HS-5 (cell line): Measurements from ENCODE around the gene SDCCAG8.

Experiments used
- DNase-seq: peaks from one replicate; pipeline ENCODE4 v3.0.0-alpha.2; 2012; ENCODE audit warnings: low read depth

Gene SDCCAG8

DNA sequence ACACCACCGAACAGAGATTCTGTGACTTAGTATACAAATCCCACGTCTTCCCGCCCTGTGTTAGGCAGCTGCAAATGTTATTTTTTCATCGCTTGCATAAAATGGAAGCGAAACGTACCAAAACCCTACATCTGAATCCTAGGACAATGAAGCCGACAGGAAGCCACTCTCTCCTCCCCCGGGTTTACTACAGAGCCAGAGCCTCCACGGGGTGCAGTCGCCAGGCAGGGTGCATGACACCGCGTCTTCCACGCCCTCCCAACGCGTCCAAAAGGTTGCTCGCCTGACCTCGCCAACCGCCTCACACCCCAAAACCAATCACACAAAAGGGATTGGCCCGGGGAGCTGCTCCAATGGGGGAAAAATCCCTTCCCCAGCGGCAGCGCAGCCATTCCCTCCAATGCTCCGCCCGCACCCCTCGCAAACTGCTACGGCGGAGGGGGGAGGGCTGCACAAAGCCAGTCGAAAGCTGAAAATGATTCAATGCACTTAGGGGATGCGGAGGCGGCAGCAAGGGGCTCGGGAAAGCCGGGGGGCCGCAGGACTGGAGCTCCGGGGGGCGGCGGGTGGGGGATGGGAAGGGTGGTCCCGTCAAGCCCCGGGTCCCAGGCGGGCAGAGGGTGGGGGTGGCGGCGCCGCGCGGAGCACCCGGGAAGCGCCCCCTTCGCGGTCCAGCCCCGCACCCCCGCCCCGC lies 1.5 kb upstream of the SDCCAG8 start:
- DNase-seq: no peak

DNA sequence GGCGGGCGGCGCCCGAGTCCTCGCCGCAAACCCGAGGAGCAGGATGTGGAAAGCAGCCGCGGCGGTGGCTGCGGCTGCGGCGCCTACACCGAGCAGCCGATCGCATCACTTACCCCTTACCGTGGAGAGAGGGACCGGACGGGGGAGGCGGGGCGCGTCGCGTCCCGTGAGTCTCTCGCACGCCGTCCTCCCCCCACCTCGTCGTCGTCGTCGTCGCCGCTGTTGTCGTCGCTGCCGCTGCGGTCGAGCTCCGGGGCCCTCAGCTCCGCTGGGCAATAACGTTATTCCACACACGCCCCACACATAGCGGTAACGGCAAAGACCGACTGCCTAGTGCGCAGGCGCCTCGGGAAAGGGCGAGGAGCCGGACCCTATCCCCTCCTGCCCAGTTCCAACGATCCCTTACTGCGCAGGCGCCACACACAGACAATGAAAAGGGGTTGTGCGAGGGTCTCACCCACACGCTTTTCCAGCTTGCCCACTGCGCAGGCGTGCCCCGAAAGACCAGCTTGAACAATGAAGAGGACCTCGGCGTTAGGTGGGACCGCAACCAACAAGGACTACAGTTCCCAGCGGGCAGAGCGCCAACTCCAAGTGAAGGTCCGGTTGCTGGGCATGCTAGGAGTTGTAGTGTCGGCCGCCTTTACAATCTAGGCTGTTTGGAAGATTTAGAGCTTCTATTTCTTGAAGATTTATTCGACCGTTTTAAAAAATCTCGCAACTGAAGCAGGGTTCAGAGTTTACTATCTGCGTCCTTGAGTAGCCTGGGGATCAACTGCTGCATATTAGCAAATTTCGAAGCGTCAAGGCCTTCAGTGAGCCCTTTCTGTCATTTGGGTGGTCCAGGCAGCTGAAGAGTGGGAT lies 682 bp upstream of the SDCCAG8 start, which contains the start of gene CEP170:
Gene CEP170, minus strand, starts transcription at position 355 of the 864 bp plus-strand sequence. CDS start 30,001 bp downstream, outside the sequence.
- DNase-seq: peak; percentile 90

DNA sequence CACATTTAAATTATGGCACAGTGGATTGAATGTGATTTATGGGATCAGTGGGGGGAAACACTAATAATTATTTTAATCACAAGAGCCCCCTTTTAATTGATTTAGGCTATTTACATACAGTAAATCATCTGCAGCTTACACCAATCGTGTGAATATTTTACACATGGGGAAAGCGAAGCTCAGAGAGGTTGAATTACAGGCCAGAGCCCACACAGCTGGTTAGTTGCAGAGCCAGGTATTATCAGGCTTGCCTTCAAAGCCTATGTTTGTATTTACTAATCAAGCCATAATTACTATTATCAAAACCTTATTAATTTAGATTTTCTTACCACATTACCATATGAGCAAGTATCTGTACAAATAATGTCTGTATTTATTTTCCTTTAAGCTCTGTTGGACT lies 749 bp downstream of the SDCCAG8 start:
- DNase-seq: no peak

DNA sequence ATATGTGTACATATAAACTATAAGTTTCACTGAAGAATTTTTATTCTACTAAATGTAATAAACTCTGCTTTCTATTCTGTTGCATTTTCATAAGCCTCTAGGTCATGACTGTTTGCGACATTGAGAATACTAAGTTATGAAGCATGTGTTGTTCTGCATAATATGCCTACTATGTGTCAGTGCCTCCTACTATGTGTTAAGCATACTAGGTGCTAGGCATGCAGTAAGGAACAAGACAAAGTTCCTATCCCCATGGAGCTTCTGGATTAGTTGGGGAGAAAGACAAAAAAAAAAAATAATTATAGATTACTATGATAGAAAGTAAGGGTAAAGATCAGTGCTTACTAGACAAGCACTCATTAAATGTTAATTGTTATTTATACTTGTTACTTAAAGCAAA lies 1.3 kb downstream of the SDCCAG8 start:
- DNase-seq: no peak

DNA sequence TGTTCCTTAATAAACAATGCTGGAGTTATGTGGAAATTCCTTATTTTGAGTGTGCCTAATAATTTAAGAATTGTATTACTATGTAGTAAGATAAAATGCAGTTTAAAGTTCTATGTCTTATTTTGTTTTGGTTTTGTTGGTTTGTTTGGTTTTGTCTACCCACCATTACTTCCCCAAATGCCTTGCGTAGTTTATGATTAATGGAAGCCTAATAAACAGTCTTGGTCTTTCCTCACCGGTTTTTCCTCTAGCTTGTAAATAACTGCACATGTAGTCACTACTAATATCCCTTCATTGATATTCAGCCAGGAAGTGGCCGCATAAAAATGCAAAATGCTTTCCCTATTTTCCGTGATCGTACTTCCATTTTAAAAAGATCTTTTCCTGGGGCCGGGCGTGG lies 2.9 kb downstream of the SDCCAG8 start:
- DNase-seq: no peak

DNA sequence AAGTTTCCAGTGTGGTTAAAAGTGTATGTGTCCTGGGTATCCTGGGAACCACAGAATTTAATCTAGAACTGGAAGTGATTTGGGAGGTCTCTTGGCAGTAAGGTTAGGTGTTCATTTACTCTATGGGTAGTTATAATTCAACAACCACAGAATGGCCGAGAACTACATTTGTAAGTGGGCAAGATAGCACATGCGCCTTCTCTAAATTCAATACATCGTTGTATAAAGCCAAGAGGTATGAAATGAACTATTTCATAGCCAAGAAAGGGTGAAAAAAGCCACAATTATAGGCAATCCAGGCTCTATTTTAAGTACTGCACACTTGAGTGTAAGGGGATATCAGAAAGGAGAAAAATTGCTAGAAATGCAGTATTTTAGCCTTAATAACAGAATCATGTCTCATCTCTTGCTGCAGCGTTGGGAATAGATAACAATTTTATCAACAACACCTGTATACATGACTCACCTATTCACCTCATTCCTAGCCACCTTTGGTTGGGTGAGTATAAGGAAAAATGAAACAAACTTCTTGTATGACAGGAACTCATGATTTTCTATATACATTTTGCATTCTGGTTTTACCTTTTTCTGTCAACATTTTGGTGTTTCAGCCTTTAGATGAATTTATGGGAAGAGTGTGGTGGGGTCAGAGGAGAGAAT lies 4.5 kb downstream of the SDCCAG8 start:
- DNase-seq: no peak

DNA sequence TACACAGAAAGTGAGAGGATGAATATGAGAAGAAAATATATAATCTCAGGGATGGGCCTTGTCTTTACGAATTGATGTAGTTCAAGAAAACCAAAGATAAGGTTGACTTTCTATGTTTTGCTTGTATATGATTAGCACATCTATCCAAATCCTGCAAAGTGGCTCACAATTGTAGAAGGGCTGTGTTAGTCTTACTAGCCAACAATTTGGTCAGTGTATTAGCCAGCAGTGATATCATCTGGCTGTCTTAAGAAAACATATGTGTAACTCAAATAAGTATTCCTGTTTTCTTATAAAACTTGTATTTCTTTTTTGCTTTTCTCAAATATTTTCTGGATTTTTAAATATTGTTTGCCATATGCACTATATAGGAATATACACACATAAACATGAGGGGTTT lies 5.5 kb downstream of the SDCCAG8 start:
- DNase-seq: no peak

DNA sequence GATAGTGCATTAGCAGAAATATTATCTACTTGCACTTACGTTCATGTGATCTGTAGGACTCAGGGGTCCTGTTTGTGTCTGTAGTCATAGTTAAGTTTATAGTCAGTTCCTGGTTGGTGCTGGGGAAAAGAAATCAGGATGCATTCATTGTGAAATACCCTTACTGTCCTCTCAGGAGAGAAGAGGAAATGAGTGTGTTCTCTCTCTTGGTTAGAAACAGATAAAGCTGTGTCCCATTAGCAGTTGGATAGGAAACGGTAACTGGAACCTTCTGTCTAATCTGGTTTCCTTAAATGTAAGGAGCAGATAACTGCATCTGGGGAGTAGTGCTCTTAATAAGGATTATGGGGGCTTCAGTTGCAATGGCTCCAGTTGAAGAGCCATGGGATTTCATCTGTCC lies 8.9 kb downstream of the SDCCAG8 start:
- DNase-seq: peak; percentile 89

DNA sequence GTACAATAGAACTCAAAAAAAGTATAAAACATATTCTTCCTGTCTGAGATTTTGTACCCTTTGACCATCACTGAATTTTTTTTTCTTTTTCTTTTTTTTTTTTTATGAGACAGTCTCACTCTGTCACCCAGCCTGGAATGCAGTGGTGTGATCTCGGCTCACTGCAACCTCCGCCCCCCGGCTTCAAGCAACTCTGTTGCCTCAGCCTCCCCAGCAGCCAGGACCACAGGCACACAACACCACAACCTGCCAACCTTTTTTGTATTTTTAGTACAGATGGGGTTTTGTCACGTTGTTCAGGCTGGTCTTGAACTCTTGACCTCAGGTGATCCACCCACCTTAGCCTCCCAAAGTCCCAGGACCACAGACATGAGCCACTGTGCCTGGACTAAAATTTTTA lies 10.4 kb downstream of the SDCCAG8 start:
- no peak for DNase-seq

DNA sequence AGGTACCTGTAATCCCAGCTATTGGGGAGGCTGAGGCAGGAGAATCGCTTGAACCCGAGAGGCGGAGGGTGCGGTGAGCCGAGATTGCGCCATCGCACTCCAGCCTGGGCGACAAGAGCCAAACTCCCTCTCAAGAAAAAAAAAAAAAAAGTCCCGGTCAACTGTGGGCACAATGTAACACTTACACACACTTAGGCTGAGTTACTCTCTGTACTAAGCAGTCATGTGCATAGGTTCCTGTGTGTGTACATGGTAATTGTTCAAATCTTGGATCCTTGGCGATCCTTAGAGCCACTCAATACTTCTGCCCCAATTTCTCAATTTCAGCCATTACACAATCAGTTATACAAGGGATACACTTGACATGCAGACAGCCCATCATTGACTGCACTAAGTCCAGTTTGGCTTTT lies 11.6 kb downstream of the SDCCAG8 start:
- no peak for DNase-seq

DNA sequence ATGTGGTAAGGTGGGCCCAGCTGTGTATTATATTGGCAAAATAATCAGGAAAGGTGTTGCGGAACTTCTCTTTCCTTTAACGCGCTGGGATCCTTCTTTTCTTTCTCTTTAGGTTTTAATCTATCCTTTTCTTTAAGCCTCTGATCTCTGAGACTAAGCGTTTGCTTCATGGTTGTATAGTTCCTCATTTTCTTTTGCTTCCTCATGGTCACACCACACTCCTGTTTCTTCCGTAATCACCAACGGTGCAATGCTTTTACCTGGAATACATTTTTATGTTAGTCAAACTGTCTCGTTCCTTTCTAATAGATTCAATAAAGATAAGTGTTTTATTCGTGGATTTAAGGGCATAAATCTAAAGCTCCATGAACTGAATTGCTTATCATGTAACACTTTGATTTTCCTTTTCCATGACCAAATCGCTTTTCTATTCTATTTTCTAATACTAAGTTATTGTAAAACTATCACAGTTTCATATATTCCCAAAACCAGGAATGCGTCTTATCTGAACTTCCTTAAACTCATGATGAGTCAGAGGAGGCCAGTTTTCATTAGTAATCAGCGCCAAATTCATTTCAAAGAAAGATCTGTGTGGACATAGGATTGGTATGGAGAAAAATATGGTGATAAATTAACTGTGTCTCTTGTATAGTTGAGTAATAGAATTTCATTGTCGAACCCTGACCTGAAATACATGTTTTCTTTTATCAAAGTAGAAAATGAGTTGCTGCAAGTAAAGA lies 12.2 kb downstream of the SDCCAG8 start:
- DNase-seq: peak; percentile 94

DNA sequence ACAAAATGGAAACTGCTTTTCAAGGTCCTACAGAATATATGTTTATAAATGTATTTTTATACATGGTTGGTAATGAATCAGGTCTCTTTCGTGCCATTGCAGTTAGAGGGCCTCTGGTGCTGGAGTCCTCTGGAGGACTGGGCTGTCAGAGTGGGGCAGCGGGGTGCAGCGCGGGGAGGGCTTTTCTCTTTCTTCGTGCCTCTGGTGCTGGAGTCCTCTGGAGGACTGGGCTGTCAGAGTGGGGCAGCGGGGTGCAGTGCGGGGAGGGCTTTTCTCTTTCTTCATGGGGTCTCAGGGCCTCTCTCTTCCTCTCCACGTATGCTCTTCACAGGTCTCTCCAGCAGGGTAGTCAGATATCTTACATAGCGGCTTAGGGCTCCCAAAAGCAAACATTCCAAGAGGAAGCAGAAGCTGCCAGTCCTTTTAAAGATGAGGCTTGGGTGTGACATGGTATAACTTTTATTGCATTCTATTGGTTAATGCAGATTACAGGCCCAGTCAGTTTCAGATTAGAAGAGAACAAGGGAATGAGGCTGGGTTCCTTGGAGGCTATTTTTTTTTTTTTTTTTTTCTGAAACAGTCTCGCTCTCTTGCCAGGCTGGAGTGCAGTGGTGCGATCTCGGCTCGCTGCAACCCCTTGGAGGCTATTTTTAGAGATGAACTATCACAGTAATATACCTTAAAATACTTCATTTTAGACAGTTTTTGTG lies 13.1 kb downstream of the SDCCAG8 start:
- DNase-seq: no peak

DNA sequence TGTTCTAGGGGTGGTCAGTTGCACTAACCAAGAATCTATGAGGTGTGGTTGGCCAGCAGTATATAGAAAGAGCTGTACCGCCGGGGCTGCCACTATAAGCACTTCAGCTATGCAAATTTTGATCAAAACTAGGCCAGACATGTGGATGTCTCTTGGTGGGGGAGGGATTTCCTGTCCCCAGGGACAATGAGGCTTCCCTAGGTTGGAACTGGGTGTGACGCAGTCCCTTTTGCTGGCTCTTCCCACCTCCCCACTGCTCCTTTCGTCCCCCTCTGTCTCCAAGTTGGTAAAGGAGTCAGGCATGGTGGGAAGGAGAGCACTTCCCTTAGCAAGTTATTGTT lies 13.6 kb downstream of the SDCCAG8 start:
- DNase-seq: no peak

DNA sequence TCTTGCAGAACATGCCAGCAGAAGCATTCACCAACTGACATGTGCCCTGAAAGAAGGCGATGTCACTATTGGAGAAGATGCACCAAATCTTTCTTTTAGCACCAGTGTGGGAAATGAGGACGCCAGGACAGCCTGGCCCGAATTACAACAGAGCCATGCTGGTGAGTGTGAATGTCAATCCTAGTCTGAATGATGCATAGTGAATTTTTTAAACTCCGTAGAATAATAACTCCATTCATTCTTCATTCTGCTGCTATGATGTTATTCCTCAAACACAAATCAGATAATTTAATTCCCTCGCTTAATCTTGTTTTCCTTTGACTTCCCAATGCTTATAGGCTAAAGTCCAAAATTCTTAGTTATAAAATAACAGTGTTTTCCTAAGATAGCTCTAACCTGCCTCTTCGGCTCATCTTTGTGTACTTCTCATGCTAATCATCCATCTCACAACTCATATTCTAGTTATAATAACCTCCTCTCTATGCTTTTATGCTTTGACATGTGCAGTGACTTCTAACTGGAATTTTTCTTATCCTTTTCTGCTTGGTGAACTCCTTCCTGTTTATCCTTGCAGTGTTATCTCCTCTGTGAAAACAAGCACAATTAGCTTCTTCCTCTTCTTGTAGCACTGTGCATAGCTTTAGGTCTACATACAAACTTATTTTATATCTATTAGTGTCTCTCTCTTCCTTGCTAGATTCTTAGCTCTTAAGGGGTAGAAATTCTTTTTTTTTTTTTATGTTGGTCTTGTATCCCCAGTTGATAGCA lies 14.4 kb downstream of the SDCCAG8 start:
- DNase-seq: no peak

DNA sequence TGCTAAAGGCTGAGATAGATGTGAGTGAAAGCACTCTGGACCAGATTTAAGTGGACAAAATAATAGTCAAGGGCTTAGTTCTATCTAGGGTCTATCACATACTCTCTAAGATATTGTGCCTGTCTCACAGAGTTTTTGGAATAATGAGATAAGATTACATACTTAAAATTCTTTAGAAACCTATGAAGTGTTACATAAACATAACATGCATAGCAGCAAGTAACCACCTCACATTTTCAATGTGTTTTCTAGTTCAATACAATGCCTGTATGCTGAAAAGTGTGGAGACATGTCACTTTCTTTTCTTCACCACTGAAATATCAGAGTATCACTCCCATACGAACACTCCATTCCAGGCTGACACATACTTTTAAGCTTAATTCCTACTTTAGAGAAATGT lies 16.2 kb downstream of the SDCCAG8 start:
- DNase-seq: no peak

DNA sequence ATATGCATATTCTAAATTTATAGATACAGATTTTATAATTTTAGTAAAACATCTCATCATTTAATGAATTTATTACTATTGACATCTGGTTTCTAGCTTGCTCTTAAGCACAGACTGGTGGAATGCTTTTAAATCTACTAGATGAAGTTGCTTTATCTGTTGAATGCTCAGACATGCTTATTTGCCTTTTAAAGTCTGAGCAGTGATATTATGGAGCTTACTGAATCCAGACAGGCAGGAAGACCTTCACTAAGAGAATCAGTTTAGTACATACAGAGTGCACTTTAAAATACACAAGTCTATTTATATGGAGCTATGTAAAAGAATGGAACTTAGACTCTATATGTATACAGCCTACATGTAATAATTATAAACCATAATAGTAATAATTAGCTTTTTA lies 16.6 kb downstream of the SDCCAG8 start:
- no peak for DNase-seq

DNA sequence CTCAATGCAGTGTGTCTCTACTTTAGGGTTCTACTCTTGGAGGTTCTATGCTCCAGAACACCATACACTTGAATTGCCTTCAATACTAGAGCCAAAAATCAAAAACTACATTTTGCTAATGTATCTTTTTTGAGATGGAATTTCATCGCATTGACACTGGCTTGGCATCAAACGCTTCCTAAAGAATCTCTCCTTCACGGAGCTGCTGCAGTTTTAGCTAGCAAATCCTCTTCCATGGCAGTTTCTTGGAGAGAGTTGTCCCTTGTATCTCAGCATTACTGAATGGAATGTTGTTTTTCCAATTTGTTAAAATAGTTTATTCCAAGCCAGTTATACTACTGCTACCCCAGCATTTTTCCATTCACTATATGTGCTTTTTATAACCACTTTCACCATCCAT lies 17.7 kb downstream of the SDCCAG8 start:
- DNase-seq: no peak

DNA sequence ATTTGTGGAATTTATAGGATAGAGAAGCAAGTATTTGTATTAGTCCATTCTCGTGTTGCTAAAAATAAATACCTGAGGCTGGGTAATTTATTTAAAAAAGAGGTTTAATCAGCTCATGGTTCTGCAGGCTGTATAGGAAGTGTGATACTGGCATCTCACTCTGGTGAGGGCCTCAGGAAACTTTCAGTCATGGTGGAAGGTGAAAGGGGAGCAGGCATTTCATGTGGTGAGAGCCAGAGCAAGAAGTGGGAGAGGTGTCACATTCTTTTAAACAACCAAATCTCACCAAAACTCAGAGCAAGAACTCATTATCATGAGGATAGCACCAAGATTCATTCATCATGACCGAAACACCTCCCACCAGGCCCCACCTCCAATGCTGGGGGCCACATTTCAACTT lies 18.1 kb downstream of the SDCCAG8 start:
- no peak for DNase-seq

DNA sequence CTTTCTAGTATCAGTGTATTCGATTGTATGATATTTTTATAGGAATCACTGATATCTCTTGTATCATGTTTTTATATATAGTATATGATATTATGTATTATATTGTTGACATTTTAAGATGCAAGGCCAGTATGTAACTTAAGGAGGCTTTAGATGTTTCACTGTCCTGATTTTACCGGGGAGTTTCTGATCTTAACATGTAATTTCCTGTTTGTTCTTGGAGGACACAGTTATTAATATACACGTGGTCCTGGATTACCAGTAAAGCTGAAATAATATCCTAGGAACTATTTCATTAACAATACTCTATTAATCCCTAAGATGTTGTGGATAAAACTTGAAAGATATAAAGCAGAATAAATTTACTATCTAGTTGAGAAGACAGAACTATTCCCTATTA lies 19.5 kb downstream of the SDCCAG8 start:
- no peak for DNase-seq

DNA sequence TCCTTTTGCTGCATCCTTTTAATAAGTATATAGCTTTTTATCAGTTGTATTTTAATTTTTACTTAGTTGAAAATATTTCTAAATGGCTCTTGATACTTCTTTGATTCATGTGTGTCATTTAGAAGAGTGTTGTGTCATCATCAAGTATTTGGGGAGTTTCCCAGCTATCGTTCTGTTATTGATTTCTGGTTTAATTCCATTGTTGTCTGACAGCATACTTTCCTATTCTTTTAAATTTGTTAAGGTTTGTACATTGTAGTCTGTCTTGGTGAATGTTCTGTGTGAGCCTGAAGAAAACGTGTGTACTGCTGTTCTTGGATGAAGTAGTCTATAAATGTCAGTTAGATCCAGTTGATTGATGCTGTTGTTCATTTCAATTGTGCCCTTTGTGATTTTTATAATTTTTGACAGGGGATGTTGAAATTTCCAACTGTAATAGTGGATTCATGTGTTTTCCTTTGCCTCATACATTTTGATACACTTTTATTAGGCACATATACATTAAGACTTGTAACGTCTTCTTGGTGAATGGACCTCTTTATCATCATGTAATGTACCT lies 24.8 kb downstream of the SDCCAG8 start:
- no peak for DNase-seq

DNA sequence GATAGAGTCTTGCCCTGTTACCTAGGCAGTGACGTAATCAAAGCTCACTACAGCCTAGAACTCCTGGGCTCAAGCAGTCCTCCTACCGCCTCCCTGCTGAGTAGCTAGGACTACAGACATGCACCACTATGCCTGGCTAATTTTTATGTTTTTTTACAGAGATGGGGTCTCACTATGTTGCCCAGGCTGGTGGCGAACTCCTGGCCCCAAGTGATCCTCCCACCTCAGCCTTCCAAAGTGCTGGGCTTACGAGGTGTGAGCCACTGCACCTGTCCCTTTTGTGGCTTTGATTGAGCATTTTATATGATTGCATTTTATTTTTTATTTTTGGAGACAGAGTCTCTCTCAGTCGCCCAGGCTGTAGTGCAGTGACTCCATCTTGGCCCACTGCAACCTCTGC lies 25.8 kb downstream of the SDCCAG8 start:
- no peak for DNase-seq
